ENCODE data around the gene ANKRD17. TPM values are rescaled to one million over a fixed set of nuclear protein-coding genes. Genes with fewer than 3 reads are reported as not detected.

ANKRD17 gene
- total RNA-seq, 5 donors from 2014 or later (not counting 1 experiment from before 2014, with no cell fraction given), result 48.6 to 63.8 (median 51.8) TPM

- Histone ChIP-seq H3K27me3 (replicated peaks in 1 of 2; ENCODE audit: control insufficient read depth in 2 of 2, extremely low read depth in 1 of 2, insufficient read depth in 2 of 2, low read length in 1 of 2) (no peaks in the 10 kb centered on the region), H3K4me1 (ENCODE audit: control insufficient read depth in 1 of 2, extremely low read depth in 1 of 2, insufficient read depth in 2 of 2, low read length in 2 of 2) (peaks cover 4 to 19% of the 10 kb centered on the region in 2 experiments), H3K36me3 (ENCODE audit: control insufficient read depth in 2 of 2, extremely low read depth in 1 of 2, insufficient read depth in 1 of 2, low read length in 1 of 2) (peaks cover 0 to 8% of the 10 kb centered on the region in 2 donors), H3K9me3 (no peaks in the 10 kb centered on the region), H3K27ac (ENCODE audit: low read length) (no peak overlapping the region), H3K4me3 (ENCODE audit: control insufficient read depth in 1 of 2, extremely low read depth in 1 of 2, low read length in 1 of 2) (no peak overlapping the region)
- no peak for ATAC-seq (replicated peaks in 1 of 4)
- DNase-seq, result no peak
- peaks cover 74 to 81% (median 75%) of the 10 kb centered on the region in 3 donors for H3K4me1 Mint-ChIP-seq
- no peaks in the 10 kb centered on the region for H3K9me3 Mint-ChIP-seq
- ChIA-PET CTCF (interaction anchor here (0.6 to 1.3 kb wide), 3 partner anchors 48 to 87 kb away, joined by 3 to 6 read pairs (median 5); no protein-coding TSS in a partner anchor), POLR2A (interaction anchor here in 1 of 2 donors (0.5 to 1.3 kb wide), 2 partner anchors 10 to 215 kb away, joined by 3 read pairs; no protein-coding TSS in a partner anchor)
- H3K36me3 Mint-ChIP-seq, result peaks cover 26% of the 10 kb centered on the region
- no peak overlapping the region for H3K4me3 Mint-ChIP-seq
- WGBS (ENCODE audit: insufficient coverage), result 71% methylated on average over 3 of the region's 9 CpGs
- H3K27me3 Mint-ChIP-seq, result no peaks in the 10 kb centered on the region
- H3K27ac Mint-ChIP-seq, result peak overlapping the region in 1 of 2 donors; percentile 31
These were observed 8.0 kb downstream of the ANKRD17 start for GRCh38 chr4:73250642-73251041.

GRCh38 chr4:73248821-73249220 lies 9.8 kb downstream of the ANKRD17 start:
- Histone ChIP-seq H3K4me3 (ENCODE audit: control insufficient read depth in 1 of 2, extremely low read depth in 1 of 2, low read length in 1 of 2) (no peak overlapping the region), H3K4me1 (ENCODE audit: control insufficient read depth in 1 of 2, extremely low read depth in 1 of 2, insufficient read depth in 2 of 2, low read length in 2 of 2) (peaks cover 0 to 15% of the 10 kb centered on the region in 2 experiments), H3K9me3 (no peaks in the 10 kb centered on the region), H3K27ac (ENCODE audit: low read length) (no peak overlapping the region), H3K27me3 (replicated peaks in 1 of 2; ENCODE audit: control insufficient read depth in 2 of 2, extremely low read depth in 1 of 2, insufficient read depth in 2 of 2, low read length in 1 of 2) (no peaks in the 10 kb centered on the region), H3K36me3 (ENCODE audit: control insufficient read depth in 2 of 2, extremely low read depth in 1 of 2, insufficient read depth in 1 of 2, low read length in 1 of 2) (peaks cover 0 to 13% of the 10 kb centered on the region in 2 donors)
- H3K4me3 Mint-ChIP-seq, result no peak overlapping the region
- H3K27ac Mint-ChIP-seq, result no peak overlapping the region
- H3K4me1 Mint-ChIP-seq, result peaks cover 70 to 80% (median 75%) of the 10 kb centered on the region in 3 donors
- no peak for ATAC-seq (replicated peaks in 1 of 4)
- no peaks in the 10 kb centered on the region for H3K9me3 Mint-ChIP-seq
- peaks cover 30% of the 10 kb centered on the region for H3K36me3 Mint-ChIP-seq
- CTCF ChIA-PET, result interaction anchor here (0.6 to 1.6 kb wide), 2 partner anchors 8 to 43 kb away, joined by 3 to 10 read pairs; no protein-coding TSS in a partner anchor
- H3K27me3 Mint-ChIP-seq, result no peaks in the 10 kb centered on the region
- POLR2A ChIA-PET, result interaction anchor here (0.5 to 2.0 kb wide), 4 partner anchors 10 to 1200 kb away, joined by 4 to 8 read pairs (median 5); partner anchors contain the start of gene ANKRD17 (in 1 of the 2)
- no peak for DNase-seq

- peaks cover 0 to 13% of the 10 kb centered on the region in 2 donors for H3K36me3 ChIP-seq (ENCODE audit: control insufficient read depth in 2 of 2, extremely low read depth in 1 of 2, insufficient read depth in 1 of 2, low read length in 1 of 2)
- Mint-ChIP-seq H3K36me3 (peaks cover 30% of the 10 kb centered on the region), H3K27ac (no peak overlapping the region), H3K27me3 (no peaks in the 10 kb centered on the region), H3K9me3 (no peaks in the 10 kb centered on the region), H3K4me3 (no peak overlapping the region), H3K4me1 (peaks cover 66 to 80% (median 75%) of the 10 kb centered on the region in 3 donors)
- no peaks in the 10 kb centered on the region for H3K27me3 ChIP-seq (replicated peaks in 1 of 2; ENCODE audit: control insufficient read depth in 2 of 2, extremely low read depth in 1 of 2, insufficient read depth in 2 of 2, low read length in 1 of 2)
- H3K9me3 ChIP-seq, result no peaks in the 10 kb centered on the region
- H3K27ac ChIP-seq (ENCODE audit: low read length), result no peak overlapping the region
- ATAC-seq (replicated peaks in 1 of 4), result no peak
- WGBS (ENCODE audit: insufficient coverage), result no CpG with 5 or more reads among the region's 1 CpG
- no peak overlapping the region for H3K4me3 ChIP-seq (ENCODE audit: control insufficient read depth in 1 of 2, extremely low read depth in 1 of 2, low read length in 1 of 2)
- peaks cover 0 to 13% of the 10 kb centered on the region in 2 experiments for H3K4me1 ChIP-seq (ENCODE audit: control insufficient read depth in 1 of 2, extremely low read depth in 1 of 2, insufficient read depth in 2 of 2, low read length in 2 of 2)
- no peak for DNase-seq
- POLR2A ChIA-PET, result interaction anchor here (0.6 to 2.0 kb wide), 3 partner anchors 14 to 1201 kb away, joined by 4 to 6 read pairs (median 4); no protein-coding TSS in a partner anchor
- CTCF ChIA-PET, result interaction anchor here (0.6 to 1.6 kb wide), 2 partner anchors 9 to 43 kb away, joined by 3 to 10 read pairs; no protein-coding TSS in a partner anchor
These were observed 10.2 kb downstream of the ANKRD17 start for GRCh38 chr4:73248416-73248815.

DNA sequence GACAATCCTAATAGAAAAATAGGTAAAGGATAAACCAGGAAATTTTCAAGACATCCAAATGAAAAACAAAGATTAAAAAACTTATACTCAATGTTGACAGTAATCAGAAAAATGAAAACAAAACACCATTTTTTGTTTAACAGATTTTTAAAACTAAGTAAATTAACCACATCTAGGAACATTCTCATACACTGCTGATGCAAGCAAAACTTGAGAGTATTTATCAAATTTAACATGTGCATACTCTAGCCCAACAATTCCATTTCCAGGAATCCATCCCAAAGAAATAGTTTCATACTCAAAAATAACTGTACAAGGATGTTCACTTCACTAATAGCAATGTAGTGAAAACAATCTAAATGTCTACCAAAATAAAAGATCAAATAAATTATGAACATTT lies 11.5 kb downstream of the ANKRD17 start:
- peaks cover 69 to 77% (median 74%) of the 10 kb centered on the region in 3 donors for H3K4me1 Mint-ChIP-seq
- DNase-seq (no peak), ATAC-seq (replicated peaks in 1 of 4) (no peak)
- Histone ChIP-seq H3K9me3 (no peaks in the 10 kb centered on the region), H3K4me1 (ENCODE audit: control insufficient read depth in 1 of 2, extremely low read depth in 1 of 2, insufficient read depth in 2 of 2, low read length in 2 of 2) (peaks cover 0 to 13% of the 10 kb centered on the region in 2 experiments), H3K27me3 (replicated peaks in 1 of 2; ENCODE audit: control insufficient read depth in 2 of 2, extremely low read depth in 1 of 2, insufficient read depth in 2 of 2, low read length in 1 of 2) (no peaks in the 10 kb centered on the region), H3K36me3 (ENCODE audit: control insufficient read depth in 2 of 2, extremely low read depth in 1 of 2, insufficient read depth in 1 of 2, low read length in 1 of 2) (peaks cover 0 to 10% of the 10 kb centered on the region in 2 donors), H3K4me3 (ENCODE audit: control insufficient read depth in 1 of 2, extremely low read depth in 1 of 2, low read length in 1 of 2) (no peak overlapping the region), H3K27ac (ENCODE audit: low read length) (no peak overlapping the region)
- peaks cover 28% of the 10 kb centered on the region for H3K36me3 Mint-ChIP-seq
- POLR2A ChIA-PET, result interaction anchor here in 1 of 2 donors (0.6 kb wide), 1 partner anchor 24 kb away, joined by 4 read pairs; no protein-coding TSS in a partner anchor
- H3K9me3 Mint-ChIP-seq, result no peaks in the 10 kb centered on the region
- no peaks in the 10 kb centered on the region for H3K27me3 Mint-ChIP-seq
- CTCF ChIA-PET, result no interaction called here
- H3K27ac Mint-ChIP-seq, result no peak overlapping the region
- H3K4me3 Mint-ChIP-seq, result no peak overlapping the region

DNA sequence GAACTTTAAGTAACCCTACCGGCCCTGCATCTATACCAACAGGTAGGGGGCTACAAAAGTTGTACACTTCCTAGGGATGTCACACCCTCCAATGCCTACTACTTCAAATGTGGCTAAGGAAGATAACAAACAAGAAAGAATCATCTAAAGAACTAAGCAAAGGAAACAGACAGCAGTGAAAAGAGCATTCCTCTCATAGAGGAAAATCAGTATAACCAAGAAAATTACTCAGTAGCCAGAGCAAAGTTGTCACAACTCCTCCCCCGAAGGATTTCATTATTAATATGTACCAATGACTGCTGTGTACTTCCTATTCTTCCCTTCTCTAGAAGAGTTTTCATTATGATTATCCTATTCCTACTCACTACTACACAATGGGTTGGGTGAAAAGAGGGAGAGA lies 12.6 kb downstream of the ANKRD17 start:
- Histone ChIP-seq H3K27me3 (replicated peaks in 1 of 2; ENCODE audit: control insufficient read depth in 2 of 2, extremely low read depth in 1 of 2, insufficient read depth in 2 of 2, low read length in 1 of 2) (no peaks in the 10 kb centered on the region), H3K9me3 (no peaks in the 10 kb centered on the region), H3K27ac (ENCODE audit: low read length) (no peak overlapping the region), H3K36me3 (ENCODE audit: control insufficient read depth in 2 of 2, extremely low read depth in 1 of 2, insufficient read depth in 1 of 2, low read length in 1 of 2) (peaks cover 0 to 6% of the 10 kb centered on the region in 2 donors), H3K4me1 (ENCODE audit: control insufficient read depth in 1 of 2, extremely low read depth in 1 of 2, insufficient read depth in 2 of 2, low read length in 2 of 2) (peaks cover under 1 to 15% of the 10 kb centered on the region in 2 experiments), H3K4me3 (ENCODE audit: control insufficient read depth in 1 of 2, extremely low read depth in 1 of 2, low read length in 1 of 2) (no peak overlapping the region)
- H3K27ac Mint-ChIP-seq, result peak overlapping the region in 1 of 2 donors; percentile 49
- H3K4me1 Mint-ChIP-seq, result peaks cover 72 to 73% (median 72%) of the 10 kb centered on the region in 3 donors
- DNase-seq, result no peak
- H3K36me3 Mint-ChIP-seq, result peaks cover 28% of the 10 kb centered on the region
- no peaks in the 10 kb centered on the region for H3K9me3 Mint-ChIP-seq
- no peaks in the 10 kb centered on the region for H3K27me3 Mint-ChIP-seq
- WGBS (ENCODE audit: insufficient coverage), result no CpG with 5 or more reads among the region's 2 CpGs
- no peak for ATAC-seq (replicated peaks in 1 of 4)
- ChIA-PET POLR2A (interaction anchor here in 1 of 2 donors (0.8 kb wide), 1 partner anchor 23 kb away, joined by 3 read pairs; no protein-coding TSS in a partner anchor), CTCF (no interaction called here)
- H3K4me3 Mint-ChIP-seq, result no peak overlapping the region

DNA sequence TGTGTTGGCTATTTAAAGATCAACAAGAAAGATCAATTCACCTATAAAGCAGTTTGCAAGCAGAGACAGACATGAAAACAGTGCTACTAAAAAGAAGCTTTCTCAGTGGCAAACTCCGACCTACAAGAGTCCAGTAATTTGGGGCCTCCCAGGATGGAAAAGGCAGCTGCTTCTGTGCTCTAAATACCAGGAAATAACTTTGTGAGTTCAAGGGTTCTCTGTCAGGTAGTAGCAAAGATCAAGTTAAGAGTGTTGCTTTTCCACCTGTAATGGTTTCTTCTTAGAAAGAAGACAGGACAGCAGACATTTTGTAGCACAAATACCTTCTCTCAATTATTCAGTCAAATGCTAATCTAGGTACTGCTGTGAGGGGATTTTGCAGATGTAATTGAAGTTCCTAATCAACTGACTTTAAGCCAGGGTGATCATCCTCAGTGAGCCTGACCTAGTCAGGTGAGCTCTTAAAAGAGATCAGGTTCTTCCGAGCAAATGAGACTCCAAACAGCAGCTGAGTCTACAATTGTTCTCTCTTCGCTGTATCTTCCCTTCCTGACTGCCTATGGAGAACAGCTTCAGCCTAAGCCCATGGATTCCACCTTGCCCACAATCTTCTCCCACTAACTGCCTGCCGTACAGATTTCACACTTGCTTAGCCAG lies 13.5 kb downstream of the ANKRD17 start:
- peaks cover 6 to 15% of the 10 kb centered on the region in 2 experiments for H3K4me1 ChIP-seq (ENCODE audit: control insufficient read depth in 1 of 2, extremely low read depth in 1 of 2, insufficient read depth in 2 of 2, low read length in 2 of 2)
- Mint-ChIP-seq H3K9me3 (no peaks in the 10 kb centered on the region), H3K27me3 (no peaks in the 10 kb centered on the region), H3K4me3 (peak overlapping the region in 1 of 3 donors; percentile 34), H3K36me3 (peaks cover 23% of the 10 kb centered on the region), H3K27ac (no peak overlapping the region), H3K4me1 (peaks cover 69 to 73% (median 71%) of the 10 kb centered on the region in 3 donors)
- no peaks in the 10 kb centered on the region for H3K9me3 ChIP-seq
- no peak for DNase-seq
- H3K36me3 ChIP-seq (ENCODE audit: control insufficient read depth in 2 of 2, extremely low read depth in 1 of 2, insufficient read depth in 1 of 2, low read length in 1 of 2), result peaks cover 0 to 6% of the 10 kb centered on the region in 2 donors
- no peak for ATAC-seq (replicated peaks in 1 of 4)
- POLR2A ChIA-PET, result no interaction called here
- H3K4me3 ChIP-seq (ENCODE audit: control insufficient read depth in 1 of 2, extremely low read depth in 1 of 2, low read length in 1 of 2), result no peak overlapping the region
- no peaks in the 10 kb centered on the region for H3K27me3 ChIP-seq (replicated peaks in 1 of 2; ENCODE audit: control insufficient read depth in 2 of 2, extremely low read depth in 1 of 2, insufficient read depth in 2 of 2, low read length in 1 of 2)
- H3K27ac ChIP-seq (ENCODE audit: low read length), result no peak overlapping the region
- CTCF ChIA-PET, result interaction anchor here in 1 of 2 donors (0.9 kb wide), 1 partner anchor 22 kb away, joined by 3 read pairs; no protein-coding TSS in a partner anchor
- 96% methylated on average over 4 of the region's 4 CpGs for WGBS (ENCODE audit: insufficient coverage)
